Right lobe of liver (tissue), 6 donors: Measurements from ENCODE around the gene VPS37C. TPM values are rescaled to one million over a fixed set of nuclear protein-coding genes. Genes with fewer than 3 reads are reported as not detected.

Experiments used
- ATAC-seq, 4 donors: fragments of 200-7000 bp; cut with Tn5 transposase; one replicate each; pipeline ENCODE4 v1.9.1; 2020; ENCODE audit warnings: mild to moderate bottlenecking in 4 of 4, moderate library complexity in 4 of 4
- DNase-seq, 3 donors: peaks; one replicate each; pipeline ENCODE4 v3.0.0-alpha.2; 2020
- H3K27ac ChIP-seq, 3 donors: fragments of 200-600 bp; one replicate each; pipeline ENCODE4 v1.8.0; 2022
- H3K27me3 ChIP-seq, 2 donors: fragments of 200-600 bp; one replicate each; pipeline ENCODE4 v1.8.0; 2022
- H3K36me3 ChIP-seq, 4 donors: fragments of 200-600 bp; sonication (generic) in 1 of 4; one replicate each; pipeline versions ENCODE4 v1.5.1 to v1.8.0; 2017 to 2022; ENCODE audit warnings: control low read depth in 1 of 4
- H3K4me1 ChIP-seq, 4 donors: fragments of 200-600 bp; sonication (generic) in 1 of 4; one replicate each; pipeline versions ENCODE4 v1.5.1 to v1.8.0; 2017 to 2022; ENCODE audit warnings: control low read depth in 1 of 4
- H3K4me3 ChIP-seq, 3 donors: fragments of 200-600 bp; one replicate each; pipeline ENCODE4 v1.8.0; 2022
- H3K9me3 ChIP-seq, 4 donors: fragments of 200-600 bp; sonication (generic) in 1 of 4; one replicate each; pipeline versions ENCODE4 v1.5.1 to v1.8.0; 2017 to 2022; ENCODE audit warnings: control low read depth in 1 of 4
- POLR2A ChIP-seq: fragments of 450-650 bp; IDR thresholded peaks from one replicate; pipeline ENCODE4 v1.6.1; 2017; ENCODE audit warnings: antibody characterized with exemption, mild to moderate bottlenecking
- WGBS: methylation state at CpG from one replicate; pipeline ENCODE4 v1.1.6; 2018; ENCODE audit warnings: low coverage, low lambda C conversion rate; ENCODE audit not compliant: insufficient coverage; ENCODE audit errors: missing lambda C conversion rate; 5-methylcytosine and 5-hydroxymethylcytosine counted together
- intact Hi-C, 2 donors: fragments of 100-400 bp; cut with DNase I; formaldehyde crosslinking; loops; one replicate each; pipeline versions ENCODE4 v1.11.2 to v1.14.1; 2022
- total RNA-seq, 6 experiments: library from RNA; depleted of rRNA in 2 of 6; stranded (reverse); fragments of >200 nt in 2 of 6; fragmentation: NEBNext Ultra II Directional in 3 of 6; extraction: Animal tissue kit (Norgen Biotek cat#: 25700) in 3 of 6; gene quantifications; one replicate each; pipeline versions ENCODE4 v1.1.0 to v1.2.4, GENCODE V29; 2016 to 2023
- TF ChIP-seq, protein P1 (sequence below), 4 donors: fragments of 200-600 bp in 3 of 4; fragments of 450-650 bp in 1 of 4; IDR thresholded peaks; one replicate each; pipeline versions ENCODE4 v1.5.1 to v1.8.0; 2016 to 2022; ENCODE audit warnings: antibody characterized with exemption in 4 of 4, mild to moderate bottlenecking in 2 of 4
- donor health status: DM: no; HTN: yes; CAD: no.
- donor health status: DM: no; HTN: no; CAD: no.
- donor health status: DM: no; HTN: no; CAD: no.
- donor health status: DM: no; HTN: yes; CAD: no.
- donor health status: DM: no; HTN: yes; CAD: no.

Gene VPS37C
- total RNA-seq, 6 experiments from 2014 or later = 4.6 to 7.6 (median 6.0) TPM

DNA sequence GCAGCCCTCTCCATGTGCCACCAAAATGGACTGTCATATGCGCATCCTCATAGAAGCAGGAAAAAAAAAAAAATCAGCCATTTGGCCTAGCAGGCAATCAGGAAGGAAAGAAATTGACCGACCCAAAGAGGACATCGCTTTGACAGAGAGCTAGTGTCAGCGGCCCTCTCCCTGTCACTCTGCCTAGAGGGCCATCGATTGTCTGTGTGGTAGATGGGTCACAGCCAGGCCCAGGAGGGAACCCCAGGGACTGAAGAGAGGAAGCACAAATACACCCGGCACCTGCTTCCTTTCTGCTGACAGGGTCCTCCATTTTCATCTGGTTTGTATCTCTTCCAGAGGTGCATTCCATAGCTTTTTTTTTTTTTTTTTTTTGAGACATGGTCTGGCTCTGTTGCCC is 21.8 kb downstream of the VPS37C start:
- no peaks in the 10 kb centered on the region for H3K9me3 ChIP-seq
- H3K27me3 ChIP-seq = no peaks in the 10 kb centered on the region
- no peak overlapping the region for H3K4me3 ChIP-seq
- H3K36me3 ChIP-seq = no peaks in the 10 kb centered on the region
- no peak overlapping the region for H3K27ac ChIP-seq
- H3K4me1 ChIP-seq = peaks cover 0 to 6% (median 0%) of the 10 kb centered on the region in 4 donors
- peak in 1 of 3 donors; percentile 15 for DNase-seq
- no peak for TF ChIP-seq POLR2A
- TF ChIP-seq, protein P1, sequence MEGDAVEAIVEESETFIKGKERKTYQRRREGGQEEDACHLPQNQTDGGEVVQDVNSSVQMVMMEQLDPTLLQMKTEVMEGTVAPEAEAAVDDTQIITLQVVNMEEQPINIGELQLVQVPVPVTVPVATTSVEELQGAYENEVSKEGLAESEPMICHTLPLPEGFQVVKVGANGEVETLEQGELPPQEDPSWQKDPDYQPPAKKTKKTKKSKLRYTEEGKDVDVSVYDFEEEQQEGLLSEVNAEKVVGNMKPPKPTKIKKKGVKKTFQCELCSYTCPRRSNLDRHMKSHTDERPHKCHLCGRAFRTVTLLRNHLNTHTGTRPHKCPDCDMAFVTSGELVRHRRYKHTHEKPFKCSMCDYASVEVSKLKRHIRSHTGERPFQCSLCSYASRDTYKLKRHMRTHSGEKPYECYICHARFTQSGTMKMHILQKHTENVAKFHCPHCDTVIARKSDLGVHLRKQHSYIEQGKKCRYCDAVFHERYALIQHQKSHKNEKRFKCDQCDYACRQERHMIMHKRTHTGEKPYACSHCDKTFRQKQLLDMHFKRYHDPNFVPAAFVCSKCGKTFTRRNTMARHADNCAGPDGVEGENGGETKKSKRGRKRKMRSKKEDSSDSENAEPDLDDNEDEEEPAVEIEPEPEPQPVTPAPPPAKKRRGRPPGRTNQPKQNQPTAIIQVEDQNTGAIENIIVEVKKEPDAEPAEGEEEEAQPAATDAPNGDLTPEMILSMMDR (IDR thresholded peaks at IDR 0.05) = no peak
- 56% methylated on average over 5 of the region's 6 CpGs for WGBS
- no peak for ATAC-seq
- intact Hi-C loops = loop anchor here in 1 of 2 donors (10.0 kb wide), 2 partner anchors 175 to 315 kb away; no protein-coding TSS in a partner anchor

DNA sequence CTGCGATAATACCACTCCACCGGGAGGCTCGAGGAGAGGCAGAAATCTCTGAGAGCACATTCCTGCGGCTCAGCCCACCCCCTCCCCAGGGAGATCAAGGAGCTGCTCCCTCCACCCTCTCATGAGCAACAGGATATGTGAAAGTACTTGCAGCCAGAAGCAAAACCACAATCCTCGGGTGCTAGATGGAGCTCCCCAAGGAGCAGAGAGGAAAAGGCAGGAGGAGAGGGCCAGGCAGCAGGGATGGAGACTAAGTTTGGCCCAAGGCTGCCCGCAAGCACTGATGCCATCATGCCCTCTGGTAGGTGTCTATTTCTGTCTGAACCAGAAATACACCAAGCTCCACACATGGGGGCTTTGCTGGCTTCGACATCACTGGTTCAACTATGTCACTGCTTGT is 22.3 kb downstream of the VPS37C start:
- WGBS = 61% methylated on average over 4 of the region's 7 CpGs
- H3K27ac ChIP-seq = no peak overlapping the region
- ATAC-seq (no peak), DNase-seq (peak in 1 of 3 donors; percentile 15)
- no peaks in the 10 kb centered on the region for H3K9me3 ChIP-seq
- H3K4me3 ChIP-seq = no peak overlapping the region
- H3K4me1 ChIP-seq = peaks cover 0 to 6% (median 0%) of the 10 kb centered on the region in 4 donors
- H3K36me3 ChIP-seq = peaks cover 0 to under 1% (median 0%) of the 10 kb centered on the region in 4 donors
- no peaks in the 10 kb centered on the region for H3K27me3 ChIP-seq
- intact Hi-C loops = loop anchor here in 1 of 2 donors (10.0 kb wide), 2 partner anchors 174 to 314 kb away; no protein-coding TSS in a partner anchor
- no peak for TF ChIP-seq POLR2A
- TF ChIP-seq, protein P1 (IDR thresholded peaks at IDR 0.05) = no peak

DNA sequence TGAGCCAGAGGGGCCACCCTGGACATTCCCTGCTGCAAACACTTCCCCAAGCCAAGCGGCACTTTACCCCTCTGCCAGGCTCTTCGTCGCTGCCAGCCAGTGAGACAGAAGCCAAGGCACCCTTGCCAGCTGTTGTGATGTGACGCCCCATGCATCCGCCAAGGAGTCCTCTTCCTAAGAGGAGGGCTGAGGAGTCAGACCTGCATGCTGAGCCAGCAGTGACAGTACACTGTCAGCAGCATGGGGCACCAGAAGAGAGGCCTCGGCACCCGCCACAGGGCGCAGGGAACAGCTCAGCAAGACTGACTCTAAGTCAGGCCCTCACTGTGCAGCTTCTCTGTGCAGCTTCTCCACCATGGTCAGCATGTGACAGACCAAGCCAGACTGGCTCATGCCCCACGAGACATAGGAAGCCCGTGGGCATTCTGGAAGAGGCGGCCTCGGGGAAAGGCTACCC is 26.4 kb downstream of the VPS37C start:
- no peak overlapping the region for H3K4me3 ChIP-seq
- no peaks in the 10 kb centered on the region for H3K9me3 ChIP-seq
- peaks cover 0 to 6% (median 0%) of the 10 kb centered on the region in 4 donors for H3K4me1 ChIP-seq
- ATAC-seq (no peak), DNase-seq (no peak)
- no CpG with 5 or more reads among the region's 12 CpGs for WGBS
- peaks cover 0 to 10% (median 0%) of the 10 kb centered on the region in 4 donors for H3K36me3 ChIP-seq
- TF ChIP-seq POLR2A = no peak
- TF ChIP-seq, protein P1 (IDR thresholded peaks at IDR 0.05) = no peak
- no peaks in the 10 kb centered on the region for H3K27me3 ChIP-seq
- intact Hi-C loops = loop anchor here in 1 of 2 donors (10.0 kb wide), 2 partner anchors 170 to 310 kb away; no protein-coding TSS in a partner anchor
- H3K27ac ChIP-seq = no peak overlapping the region

DNA sequence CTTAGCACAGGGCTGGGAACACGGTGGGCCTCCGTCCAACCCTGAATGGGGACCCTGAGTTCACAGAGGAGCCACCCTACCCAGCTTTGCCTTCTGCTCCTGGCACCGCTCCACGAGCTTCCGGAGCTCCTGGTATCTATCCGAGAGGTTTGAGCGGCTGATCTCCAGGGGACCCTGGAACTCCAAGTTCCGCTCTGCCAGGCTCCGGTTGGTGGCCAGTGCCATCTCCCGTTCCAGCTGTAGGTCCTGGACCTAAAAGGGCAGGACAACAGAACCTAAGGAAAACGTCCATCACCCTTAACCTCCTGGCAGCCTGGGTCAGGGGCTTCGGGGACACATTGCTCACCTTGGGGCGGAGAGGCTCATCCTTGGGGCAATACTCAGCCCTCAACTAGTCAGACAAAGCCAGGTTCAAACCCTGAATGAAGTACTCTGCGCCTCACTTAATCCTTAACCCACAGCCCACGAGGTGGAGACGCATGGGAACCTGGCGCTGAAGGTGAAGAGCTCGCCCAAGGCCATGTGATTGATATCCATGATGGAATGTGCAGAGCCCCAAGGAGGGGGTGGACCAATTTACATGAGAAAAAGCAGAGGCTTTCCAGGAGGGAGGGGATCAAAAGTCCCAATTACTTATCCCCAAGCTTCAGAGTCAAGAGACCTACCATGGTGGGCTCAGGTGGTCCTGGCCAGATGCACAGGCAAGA is 27.1 kb downstream of the VPS37C start:
- DNase-seq = peak in 1 of 3 donors; percentile 47
- peaks cover 0 to 10% (median 0%) of the 10 kb centered on the region in 4 donors for H3K36me3 ChIP-seq
- H3K4me1 ChIP-seq = peaks cover 0 to 6% (median 0%) of the 10 kb centered on the region in 4 donors
- no peaks in the 10 kb centered on the region for H3K27me3 ChIP-seq
- H3K4me3 ChIP-seq = no peak overlapping the region
- H3K27ac ChIP-seq = no peak overlapping the region
- WGBS = 85% methylated on average over 3 of the region's 18 CpGs
- TF ChIP-seq POLR2A = no peak
- TF ChIP-seq, protein P1 (IDR thresholded peaks at IDR 0.05) = no peak
- intact Hi-C loops = loop anchor here in 1 of 2 donors (10.0 kb wide), 2 partner anchors 169 to 309 kb away; no protein-coding TSS in a partner anchor
- H3K9me3 ChIP-seq = no peaks in the 10 kb centered on the region
- ATAC-seq = no peak
